GM12878 (cell line): ENCODE results near the gene RPL29.

Source experiments
- PBX3 ChIP-seq: IDR thresholded peaks from 2 replicates; pipeline ENCODE4 v1.6.1; 2011; ENCODE audit warnings: mild to moderate bottlenecking, low read depth, low read length, moderate library complexity; ENCODE audit not compliant: insufficient replicate concordance
- SMC3 ChIP-seq: IDR thresholded peaks from 2 replicates; pipeline ENCODE4 v1.6.1; 2011; ENCODE audit warnings: low read length, improper control_type of control experiment, borderline replicate concordance

DNA sequence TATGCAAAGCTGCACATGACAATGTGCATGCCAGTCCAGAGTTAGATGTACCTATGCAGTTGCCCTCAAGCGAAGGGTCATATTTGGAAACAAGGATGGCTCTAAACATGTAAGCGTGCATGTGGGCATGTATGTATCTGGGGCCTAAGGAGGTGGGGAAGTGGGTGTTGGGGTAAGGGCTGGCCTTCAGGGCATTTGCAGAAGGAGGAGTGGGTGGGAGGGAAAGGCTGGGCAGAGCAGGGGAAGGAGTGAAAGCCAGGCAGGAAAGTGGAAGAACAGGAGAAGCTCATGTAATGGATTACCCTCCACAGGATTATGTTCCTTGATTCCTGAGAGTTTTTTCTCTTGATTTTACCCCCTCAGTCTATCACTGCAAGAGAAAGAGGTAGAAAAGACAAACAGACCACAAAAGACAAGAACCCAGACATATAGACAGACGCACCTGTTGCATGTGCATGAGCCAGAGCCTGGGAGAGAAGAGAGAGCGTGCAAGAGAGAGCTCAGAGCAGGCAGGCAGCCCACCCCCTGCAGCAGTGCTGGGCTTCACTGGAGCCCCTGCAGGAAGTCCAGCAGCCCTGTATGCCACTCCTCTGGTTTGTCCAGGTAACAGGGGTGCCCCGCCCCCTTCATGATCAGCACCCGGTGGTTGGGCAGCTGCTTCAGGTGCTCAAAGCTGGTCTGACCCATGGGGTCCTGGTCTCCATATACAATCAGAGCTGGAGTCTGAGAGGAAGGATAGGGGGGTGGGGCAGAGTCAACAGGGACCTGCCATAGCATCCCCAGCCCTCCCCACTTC, 26.6 kb downstream of the RPL29 start:
- TF ChIP-seq SMC3 (no peak), PBX3 (no peak)
